GM12892 (cell line): ENCODE data around the gene TMEM266.

Experiments used
- DNase-seq: peaks from one replicate; pipeline ENCODE4 v3.0.0; 2011; ENCODE audit not compliant: insufficient read length
- FAIRE-seq: peaks from 2 replicates; lab custom pipeline; 2011; peaks lifted over from hg19 to GRCh38; lab: Jason Lieb, UNC
- POLR2A ChIP-seq: IDR thresholded peaks from 2 replicates; pipeline ENCODE4 v1.6.1; 2011; ENCODE audit warnings: low read depth, low read length, control low read depth
- POLR2AphosphoS5 ChIP-seq: IDR thresholded peaks from 2 replicates; pipeline ENCODE4 v1.6.1; 2011; ENCODE audit warnings: low read depth, low read length, control low read depth
- TAF1 ChIP-seq: IDR thresholded peaks from 2 replicates; pipeline ENCODE4 v1.6.1; 2011; ENCODE audit warnings: low read depth, mild to moderate bottlenecking, control low read depth, low read length, borderline replicate concordance

TMEM266 gene

DNA sequence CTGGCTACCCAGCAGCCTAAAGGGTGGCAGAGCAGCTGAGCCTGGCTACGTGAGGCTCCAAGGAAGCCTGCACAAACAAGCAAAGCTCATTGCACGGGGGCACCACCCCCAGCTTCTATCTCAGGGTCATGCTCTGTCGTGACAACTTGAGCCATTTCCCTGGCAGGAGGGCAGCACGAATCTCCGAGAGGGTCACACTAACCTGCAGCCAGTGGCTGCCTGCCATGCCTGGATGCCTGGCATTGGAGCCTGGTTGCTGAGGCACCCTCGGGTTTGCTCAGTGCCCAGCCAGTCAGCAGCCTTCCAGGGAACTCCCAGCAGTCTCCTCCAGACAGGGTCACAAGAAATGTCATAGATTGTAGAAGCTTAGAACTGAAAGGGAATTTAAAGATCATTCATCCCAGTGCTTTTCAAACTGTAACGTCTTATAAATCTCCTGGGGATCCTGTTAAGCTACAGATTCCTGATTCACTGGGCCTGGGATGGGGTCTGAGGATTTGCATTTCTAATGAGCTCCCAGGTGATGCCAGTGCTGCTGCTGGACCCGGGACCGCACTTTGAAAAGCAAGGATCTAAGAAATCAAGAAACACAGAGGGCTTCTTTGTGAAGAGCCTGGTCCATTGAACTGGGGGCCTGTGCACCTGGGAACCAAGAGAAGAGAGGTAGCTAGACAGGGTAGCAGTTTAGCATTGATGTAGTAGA, 48.4 kb downstream of the TMEM266 start:
- DNase-seq (no peak), FAIRE-seq (no peak)
- no peak for TF ChIP-seq POLR2A
- TF ChIP-seq POLR2AphosphoS5, result no peak
- TF ChIP-seq TAF1, result no peak

- TF ChIP-seq TAF1 (no peak), POLR2A (no peak)
- DNase-seq (no peak), FAIRE-seq (no peak)
These were observed 49.3 kb downstream of the TMEM266 start for GRCh38 chr15:76109046-76109445.

- TF ChIP-seq POLR2A (no peak), TAF1 (no peak), POLR2AphosphoS5 (no peak)
- no peak for FAIRE-seq
These were observed 54.8 kb downstream of the TMEM266 start for GRCh38 chr15:76114561-76114960.

DNA sequence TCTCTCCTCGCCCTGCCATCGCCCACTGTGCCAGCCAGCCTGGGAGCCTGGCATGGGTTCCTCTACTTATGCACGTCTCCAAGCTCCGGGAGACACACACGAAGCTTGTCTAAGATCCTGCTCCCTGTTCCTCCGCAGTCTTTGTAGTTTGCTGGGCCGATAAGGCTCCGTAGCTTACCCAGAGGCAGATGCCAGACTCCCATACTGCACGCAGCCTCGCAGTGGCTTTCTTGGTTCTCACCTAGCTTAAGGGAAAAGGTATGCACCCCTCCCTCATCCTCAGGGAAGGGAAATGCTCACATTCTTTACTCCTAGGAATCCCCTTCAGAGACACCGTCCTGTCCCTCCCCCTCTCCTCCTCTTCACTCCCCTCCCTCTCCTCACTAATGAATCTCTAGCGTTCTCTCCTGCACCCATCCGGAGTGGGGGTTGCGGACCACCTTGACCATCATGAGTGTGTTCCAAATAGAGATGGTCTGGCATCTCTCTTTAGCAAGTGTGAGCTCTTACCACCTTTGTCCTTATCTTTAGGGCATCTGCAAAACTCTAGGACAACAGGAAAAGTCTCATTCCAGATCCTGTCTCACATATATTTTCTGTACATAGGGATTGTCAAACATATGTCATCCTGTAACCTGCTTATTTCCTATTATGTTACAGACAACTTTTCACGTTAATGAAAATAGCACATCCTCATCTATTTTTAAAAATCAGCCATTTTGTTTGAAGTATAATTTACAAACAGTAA, 56.5 kb downstream of the TMEM266 start:
- no peak for FAIRE-seq
- no peak for DNase-seq
- TF ChIP-seq POLR2AphosphoS5 (no peak), TAF1 (no peak), POLR2A (no peak)

More at GRCh38 chr15:76114561-76114960, 54.8 kb downstream of the TMEM266 start:
- no peak for DNase-seq

- TF ChIP-seq TAF1 (no peak), POLR2AphosphoS5 (no peak), POLR2A (no peak)
- no peak for DNase-seq
- no peak for FAIRE-seq
These were observed 57.4 kb downstream of the TMEM266 start for GRCh38 chr15:76117181-76117580.

GRCh38 chr15:76118767-76119166, 59.0 kb downstream of the TMEM266 start:
- DNase-seq, result no peak
- peak; percentile 54 for FAIRE-seq

DNA sequence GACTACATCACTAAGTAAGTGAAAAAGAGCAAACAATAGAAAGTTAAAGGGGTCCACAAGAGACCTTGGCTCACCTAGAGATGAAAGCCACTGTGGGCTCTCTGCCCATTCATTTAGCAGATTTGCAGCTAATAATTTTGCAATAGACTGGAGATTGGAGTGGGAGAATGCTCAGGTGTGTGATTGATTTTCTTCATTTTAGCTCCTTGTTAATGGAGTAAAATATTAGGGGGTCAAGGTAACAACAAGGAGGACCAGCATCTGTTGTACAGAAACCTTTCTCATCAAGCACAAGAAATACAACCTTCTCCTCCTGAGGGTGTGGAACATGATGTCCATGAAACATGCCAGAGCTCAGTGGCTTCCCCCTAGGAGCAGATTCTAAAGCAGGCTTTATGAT, 63.2 kb downstream of the TMEM266 start:
- TF ChIP-seq POLR2A (no peak), POLR2AphosphoS5 (no peak), TAF1 (no peak)
- FAIRE-seq, result no peak

More at GRCh38 chr15:76118767-76119166, 59.0 kb downstream of the TMEM266 start:
- TF ChIP-seq POLR2AphosphoS5 (no peak), POLR2A (no peak), TAF1 (no peak)

DNA sequence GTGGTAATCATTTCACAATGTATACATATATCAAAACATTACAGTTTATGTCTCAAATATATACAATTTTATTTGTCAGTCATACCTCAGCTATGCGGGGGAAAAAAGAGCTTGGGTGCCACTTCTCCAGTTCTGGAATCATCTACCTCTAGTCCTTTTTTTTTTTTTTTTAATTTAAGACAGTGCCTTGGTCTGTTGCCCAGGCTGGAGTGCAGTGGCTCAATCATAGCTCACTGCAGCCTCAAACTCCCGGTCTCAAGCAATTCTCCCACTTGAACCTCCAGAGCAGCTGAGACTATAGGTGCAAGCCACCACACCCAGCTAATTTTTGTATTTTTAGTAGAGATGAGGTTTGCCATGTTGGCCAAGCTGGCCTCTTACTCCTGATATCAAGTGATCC, 67.4 kb downstream of the TMEM266 start:
- no peak for DNase-seq
- TF ChIP-seq POLR2A (no peak), TAF1 (no peak), POLR2AphosphoS5 (no peak)
- no peak for FAIRE-seq

More for the DNA sequence above, 63.2 kb downstream of the TMEM266 start:
- DNase-seq, result no peak

DNA sequence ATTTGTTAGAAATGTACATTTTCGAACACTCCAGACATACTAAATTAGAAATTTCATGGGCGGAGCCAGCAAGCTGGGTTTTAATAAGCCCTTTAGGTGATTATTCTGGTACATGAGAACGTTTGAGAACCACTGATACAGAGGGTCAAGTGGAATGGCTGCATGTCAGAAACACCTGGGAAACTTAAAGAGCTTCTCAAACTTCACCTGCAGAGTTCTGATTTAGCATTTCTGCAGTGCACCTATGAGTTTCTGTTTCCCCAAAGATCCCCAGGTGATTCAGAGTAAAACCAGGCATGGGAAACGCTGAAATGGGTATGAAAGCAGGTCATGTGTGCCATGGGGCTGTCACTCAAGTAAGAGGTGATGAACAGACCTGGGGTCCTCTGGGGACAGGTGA, 68.1 kb downstream of the TMEM266 start:
- no peak for FAIRE-seq
- DNase-seq, result no peak
- TF ChIP-seq POLR2A (no peak), TAF1 (no peak), POLR2AphosphoS5 (no peak)

DNA sequence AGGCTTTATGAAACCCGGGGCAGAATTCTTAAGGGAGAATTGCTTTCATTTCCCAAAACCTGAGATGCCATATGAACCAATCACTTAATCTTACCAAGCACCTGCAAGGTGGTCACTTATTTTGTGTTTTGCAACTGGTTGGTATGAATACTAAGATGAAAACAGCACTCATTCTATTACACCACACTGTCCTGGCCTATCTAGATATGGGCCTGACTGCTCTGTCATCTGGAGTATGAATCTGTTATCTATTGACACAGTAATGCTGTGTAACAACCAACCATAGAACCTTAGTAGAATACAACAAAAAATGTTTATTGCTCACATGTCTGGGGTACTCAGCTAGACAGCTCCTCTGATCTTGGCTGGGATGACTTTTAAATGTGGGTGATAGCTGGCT, 74.8 kb downstream of the TMEM266 start:
- no peak for TF ChIP-seq POLR2A
- TF ChIP-seq POLR2AphosphoS5, result no peak
- no peak for TF ChIP-seq TAF1
- peak; percentile 21 for FAIRE-seq
- no peak for DNase-seq

- no peak for TF ChIP-seq POLR2AphosphoS5
- TF ChIP-seq POLR2A, result no peak
- TF ChIP-seq TAF1, result no peak
- DNase-seq, result no peak
These were observed 75.7 kb downstream of the TMEM266 start for GRCh38 chr15:76135516-76135915.

More at GRCh38 chr15:76135516-76135915, 75.7 kb downstream of the TMEM266 start:
- no peak for FAIRE-seq
